GM21390 (cell line): Measurements from ENCODE around the gene EXD3.

Experiments
- ATAC-seq: cut with Tn5 transposase; IDR thresholded peaks from one replicate; pipeline ENCODE4 v1.9.1; 2021; ENCODE audit not compliant: unreplicated experiment

The EXD3 gene

GRCh38 chr9:137297966-137298365 is 125.0 kb downstream of the EXD3 start:
- ATAC-seq = no peak

DNA sequence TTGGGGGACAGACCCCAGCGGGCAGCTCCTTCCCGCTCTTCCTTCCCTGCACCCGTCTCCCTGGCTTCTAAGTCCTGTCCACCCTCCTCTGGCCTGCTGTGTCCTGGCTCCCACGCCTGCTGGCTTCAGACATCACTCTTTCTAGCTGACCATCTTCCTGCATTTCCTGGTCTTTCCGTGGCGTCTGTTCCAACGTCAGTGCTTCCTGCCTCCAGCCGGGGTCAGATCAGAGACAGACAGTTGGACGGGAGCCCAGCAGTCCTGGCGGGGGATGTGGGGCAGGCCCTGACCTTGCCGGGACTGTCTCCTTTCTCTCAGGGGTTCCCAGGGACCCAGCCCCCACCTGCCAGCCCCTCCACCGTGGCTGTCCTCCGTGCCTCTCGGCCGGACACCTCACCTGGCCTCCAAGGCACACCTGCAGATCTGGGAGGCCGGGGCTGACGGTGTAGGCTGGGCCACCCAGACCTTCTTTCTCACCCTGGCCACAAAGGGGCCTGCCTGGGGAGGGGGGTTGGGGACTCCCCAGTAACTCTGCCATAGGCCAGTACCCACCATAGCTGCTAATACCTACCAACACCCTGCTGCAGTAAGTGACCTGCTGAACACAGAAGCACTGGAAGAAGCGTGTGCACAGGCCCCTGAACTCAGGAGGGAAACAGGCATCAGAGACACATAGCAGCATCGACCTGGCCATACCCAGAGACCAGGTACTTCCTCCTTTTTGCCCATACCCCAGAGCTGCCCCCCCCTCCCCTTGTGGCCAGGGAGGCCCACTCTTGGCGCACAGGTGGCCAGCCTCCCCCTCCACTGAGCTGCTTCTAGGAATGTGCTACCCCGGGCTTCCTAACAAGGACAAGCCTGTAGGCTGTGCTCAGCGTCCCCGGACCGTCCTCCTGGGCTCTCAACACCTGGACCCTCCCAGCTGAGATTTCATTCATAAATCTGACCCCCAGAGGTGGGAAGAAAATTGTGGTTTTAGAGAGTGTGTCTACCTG is 126.0 kb downstream of the EXD3 start:
- ATAC-seq = no peak

GRCh38 chr9:137295849-137296669 is 126.9 kb downstream of the EXD3 start:
- no peak for ATAC-seq

DNA sequence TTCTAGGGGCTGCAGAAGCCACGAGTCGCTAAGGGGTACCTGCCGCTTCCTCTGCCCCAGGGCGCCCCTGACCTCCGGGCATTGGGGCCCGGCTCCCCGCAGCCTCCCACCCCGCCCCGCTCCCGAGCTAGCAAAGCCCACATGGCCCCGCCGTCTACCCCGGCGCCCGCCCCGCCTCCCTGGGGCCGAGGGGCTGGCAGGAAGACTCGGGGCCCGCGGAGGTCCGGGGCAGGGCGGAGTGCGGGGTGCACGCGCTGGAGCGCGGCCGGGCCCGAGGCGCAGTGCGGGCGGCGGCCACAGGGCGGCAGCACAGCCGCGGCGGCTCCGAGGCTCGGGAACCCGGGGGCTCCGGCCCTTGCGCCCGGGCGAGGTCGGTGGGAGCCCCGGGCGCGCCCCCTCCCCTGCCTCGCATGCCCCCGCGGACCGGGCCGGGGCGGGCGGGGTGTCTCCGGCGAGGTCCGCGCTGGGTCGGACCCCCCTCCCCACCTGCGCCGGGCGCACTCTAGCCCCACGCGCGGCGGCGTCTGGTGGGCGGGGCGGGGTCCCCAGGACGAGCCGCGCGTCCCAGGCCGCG is 127.6 kb downstream of the EXD3 start:
- ATAC-seq = no peak

DNA sequence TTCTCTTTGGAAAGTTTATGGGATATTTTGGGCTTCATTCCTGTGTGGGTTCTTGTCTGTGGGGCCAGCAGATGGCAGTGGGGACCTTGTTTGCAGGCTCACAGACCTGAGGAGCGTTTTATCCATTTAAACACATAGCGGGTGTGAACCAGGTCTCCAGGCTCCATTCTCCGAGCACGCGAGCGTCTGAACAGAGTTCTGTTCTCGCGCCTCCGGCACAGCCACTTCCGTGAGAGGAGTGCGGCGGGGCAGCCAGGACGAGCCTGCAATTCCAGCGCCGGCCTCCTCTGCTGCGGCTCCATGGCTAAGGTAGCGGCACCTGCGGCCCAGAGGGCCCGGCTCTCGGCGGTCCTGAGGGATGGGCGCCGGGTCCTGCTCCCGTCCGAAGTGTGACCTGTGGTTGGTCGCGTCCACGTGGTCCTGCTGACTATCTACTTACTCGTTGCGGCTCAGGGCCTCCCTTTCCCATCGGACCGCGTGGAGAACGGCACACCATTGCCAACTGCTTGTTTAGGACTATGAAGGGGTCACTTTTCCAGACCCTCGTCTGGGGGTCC is 128.2 kb downstream of the EXD3 start:
- ATAC-seq = no peak

GRCh38 chr9:137294091-137294680 is 128.8 kb downstream of the EXD3 start:
- no peak for ATAC-seq

DNA sequence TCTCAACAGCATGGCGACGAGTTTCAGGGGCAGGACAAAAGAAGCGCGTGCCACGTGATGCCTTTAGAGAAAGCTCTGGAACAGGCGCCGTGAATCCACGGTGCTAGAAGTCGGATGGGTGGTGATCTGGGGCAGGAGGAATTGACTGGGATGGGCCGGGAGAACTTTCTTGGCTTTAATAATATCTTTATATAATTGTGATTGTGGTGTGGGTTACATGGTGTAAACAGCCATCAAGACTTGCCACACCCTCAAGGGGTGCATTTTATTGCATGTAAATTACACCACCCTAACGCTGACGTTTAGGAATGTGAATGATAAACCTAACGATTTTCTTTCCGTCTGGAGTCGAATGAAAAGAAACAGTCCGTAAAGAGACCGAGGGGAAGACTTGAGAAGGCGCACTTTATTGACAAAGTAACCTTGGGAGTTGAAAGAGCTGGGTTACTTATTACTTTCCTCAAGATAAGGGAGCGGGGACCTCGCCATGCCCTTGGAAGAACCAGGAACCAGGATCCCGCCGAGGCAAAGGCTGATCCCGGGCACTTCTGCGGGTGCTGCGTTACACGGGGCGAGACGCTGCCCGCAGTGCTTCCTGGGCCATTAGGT is 129.4 kb downstream of the EXD3 start:
- no peak for ATAC-seq

DNA sequence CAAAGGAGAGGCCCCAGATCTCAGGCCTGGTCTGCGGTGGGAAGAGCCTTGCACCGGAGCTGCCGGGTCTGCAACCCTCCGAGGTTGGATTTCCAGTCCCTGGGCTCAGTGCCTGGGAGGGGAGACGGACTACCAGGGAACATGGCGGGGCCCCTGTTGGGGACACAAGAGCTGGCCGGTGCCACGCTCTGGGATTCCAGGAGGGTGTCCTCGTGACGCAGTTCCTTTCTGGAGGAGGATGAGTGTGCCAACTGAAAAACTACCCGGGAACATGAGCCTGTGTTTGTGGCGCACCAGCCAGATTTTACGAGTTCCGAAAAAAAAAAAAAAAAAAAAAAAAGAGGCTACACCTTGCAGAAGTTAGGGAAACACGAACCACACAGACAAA is 129.9 kb downstream of the EXD3 start:
- no peak for ATAC-seq

GRCh38 chr9:137286975-137287383 is 136.0 kb downstream of the EXD3 start:
- no peak for ATAC-seq

- no peak for ATAC-seq
Observed at GRCh38 chr9:137281345-137282116, 141.4 kb downstream of the EXD3 start.

- ATAC-seq = no peak
Observed at GRCh38 chr9:137280474-137281344, 142.3 kb downstream of the EXD3 start.

GRCh38 chr9:137279741-137280473 is 143.1 kb downstream of the EXD3 start:
- no peak for ATAC-seq

GRCh38 chr9:137278721-137279711 is 143.9 kb downstream of the EXD3 start:
- no peak for ATAC-seq

DNA sequence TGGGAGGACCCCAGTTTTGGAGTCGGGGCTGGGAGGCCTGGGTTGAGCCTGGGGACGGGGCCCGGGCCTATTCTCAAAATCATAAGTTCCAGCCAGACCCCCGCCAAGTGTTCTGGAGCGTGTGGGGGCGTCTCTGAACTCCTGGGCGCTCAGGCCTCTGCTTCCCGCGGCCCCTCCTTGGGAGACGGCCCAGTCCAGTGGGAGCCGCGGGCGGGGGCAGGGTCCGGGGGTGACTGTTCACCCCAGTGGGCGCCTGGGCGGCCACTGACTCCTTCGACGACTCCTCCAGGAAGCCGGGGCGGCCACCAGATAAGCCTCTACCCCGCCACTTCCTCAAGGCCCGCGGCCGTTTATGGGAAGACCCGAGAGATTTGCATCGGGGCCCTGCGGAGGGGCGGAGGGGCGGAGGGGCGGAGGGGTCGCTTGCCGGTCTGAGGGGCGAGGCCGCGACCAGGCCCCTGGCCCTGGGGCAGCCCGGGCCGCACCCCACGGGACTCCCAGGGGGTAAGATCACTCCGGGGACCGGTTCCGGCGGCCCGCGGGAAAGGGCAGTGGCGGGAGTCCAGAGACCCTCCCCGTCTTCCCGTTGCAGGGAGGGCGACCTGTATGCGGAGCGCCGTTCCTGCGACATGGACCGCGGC is 144.8 kb downstream of the EXD3 start:
- no peak for ATAC-seq

- peak; percentile 75 for ATAC-seq
Observed at GRCh38 chr9:137277329-137278041, 145.5 kb downstream of the EXD3 start, which contains the start of gene TOR4A. Gene TOR4A (plus strand): TSS chr9:137277726. CDS start chr9:137278690, 964 bp downstream.
